KG1 (cell line): ENCODE measurements around the gene NPPC.
"Not testable (repeated sequence)": the region's sequence is repeated elsewhere in the genome, so short reads cannot be mapped to it uniquely, and the experiment has no call there.

Experiments
- DNase-seq: peaks from one replicate; lab custom pipeline; 2025; lab: John Stamatoyannopoulos, UW

NPPC gene

GRCh38 chr2:231884438-231885140 lies 41.6 kb downstream of the NPPC start:
- DNase-seq = no peak

GRCh38 chr2:231883468-231883881 lies 42.7 kb downstream of the NPPC start:
- DNase-seq = no peak

DNA sequence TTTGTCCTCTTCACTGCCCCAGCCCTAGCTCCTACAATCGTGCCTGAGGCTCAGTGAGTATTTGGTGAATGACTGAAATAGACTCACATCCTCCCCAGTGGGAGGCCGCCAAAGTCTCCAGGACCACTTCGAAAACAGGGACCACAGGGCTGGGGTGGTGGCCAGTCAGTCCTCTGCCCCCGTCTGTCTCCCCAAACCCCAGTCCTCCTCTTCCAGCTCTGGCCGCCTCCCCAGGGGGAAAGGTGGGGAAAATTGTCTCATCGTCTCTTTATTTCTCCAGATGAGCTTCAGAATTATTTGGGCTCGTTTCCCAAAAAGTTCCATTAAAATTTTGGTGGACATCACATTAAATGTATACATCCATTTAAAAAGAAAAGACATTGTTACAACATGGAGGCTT lies 43.5 kb downstream of the NPPC start:
- no peak for DNase-seq

DNA sequence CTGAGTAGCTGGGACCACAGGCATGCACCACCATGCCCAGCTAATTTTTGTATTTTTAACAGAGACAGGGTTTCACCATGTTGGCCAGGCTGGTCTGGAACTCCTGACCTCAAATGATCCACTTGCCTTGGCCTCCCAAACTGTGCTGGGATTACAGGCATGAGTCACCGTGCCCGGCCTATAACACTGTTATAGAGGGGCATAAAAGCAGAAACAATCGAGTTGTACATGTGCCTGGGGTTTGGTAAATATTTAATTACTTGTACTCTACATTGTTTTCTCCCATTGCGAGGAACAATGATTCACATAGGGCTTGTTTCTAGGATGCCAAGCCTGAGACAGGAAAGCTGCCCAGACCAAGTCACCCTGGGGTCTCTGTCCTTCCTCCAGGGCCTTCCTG lies 45.8 kb downstream of the NPPC start:
- DNase-seq = not testable (repeated sequence)

GRCh38 chr2:231879216-231879615 lies 47.0 kb downstream of the NPPC start:
- no peak for DNase-seq

- no peak for DNase-seq
Observed at GRCh38 chr2:231877533-231878456, 48.4 kb downstream of the NPPC start.

DNA sequence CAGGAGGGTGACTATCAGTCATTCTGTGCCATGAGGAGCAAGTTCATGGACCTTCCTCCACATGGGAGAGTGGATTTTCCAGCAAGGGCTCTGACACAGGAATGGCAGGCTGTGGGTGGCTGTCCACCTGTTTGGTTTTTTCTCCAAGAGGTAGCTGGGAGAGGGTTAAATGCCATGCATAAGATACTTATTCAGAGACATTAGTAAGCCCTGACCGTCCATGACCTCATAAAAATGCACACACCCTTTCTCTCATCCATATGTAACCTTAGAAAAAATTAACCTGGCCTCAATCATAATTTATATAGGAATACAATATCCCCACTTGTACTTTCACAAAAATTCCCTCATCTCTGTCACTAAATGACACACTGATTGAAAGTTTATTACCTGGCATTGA lies 51.3 kb downstream of the NPPC start:
- DNase-seq = no peak
